ENCODE measurements around the gene RAMP3.
"Not testable (repeated sequence)": the region's sequence is repeated elsewhere in the genome, so short reads cannot be mapped to it uniquely, and the experiment has no call there.

Gene RAMP3

GRCh38 chr7:45157653-45158401 lies at the start of gene RAMP3:
TSS of gene RAMP3 (plus strand) at chr7:45157791. CDS start at chr7:45157829, 38 bp downstream.
- no peak for DNase-seq (ENCODE audit: low read depth, low spot score)

GRCh38 chr7:45108863-45109262 lies 48.7 kb upstream of the RAMP3 start:
- no peak for DNase-seq (ENCODE audit: low read depth, low spot score)

GRCh38 chr7:45111298-45112223 lies 46.0 kb upstream of the RAMP3 start, which contains the start of gene TBRG4:
TSS of gene TBRG4 (minus strand) at chr7:45111697. CDS start at chr7:45109237, 2,460 bp downstream.
- DNase-seq (ENCODE audit: low read depth, low spot score): peak; percentile 89

- DNase-seq (ENCODE audit: low read depth, low spot score): no peak
Observed at GRCh38 chr7:45112648-45113047, 44.9 kb upstream of the RAMP3 start.

- not testable (repeated sequence) for DNase-seq (ENCODE audit: low read depth, low spot score)
Observed at GRCh38 chr7:45114257-45114656, 43.3 kb upstream of the RAMP3 start.

GRCh38 chr7:45114926-45115325 lies 42.7 kb upstream of the RAMP3 start:
- no peak for DNase-seq (ENCODE audit: low read depth, low spot score)

- no peak for DNase-seq (ENCODE audit: low read depth, low spot score)
Observed at GRCh38 chr7:45116048-45116447, 41.5 kb upstream of the RAMP3 start.

GRCh38 chr7:45117582-45117981 lies 40.0 kb upstream of the RAMP3 start:
- DNase-seq (ENCODE audit: low read depth, low spot score): no peak

- no peak for DNase-seq (ENCODE audit: low read depth, low spot score)
Observed at GRCh38 chr7:45118292-45118691, 39.3 kb upstream of the RAMP3 start.

- no peak for DNase-seq (ENCODE audit: low read depth, low spot score)
Observed at GRCh38 chr7:45118889-45119331, 38.7 kb upstream of the RAMP3 start.

- DNase-seq (ENCODE audit: low read depth, low spot score): no peak
Observed at GRCh38 chr7:45119550-45119949, 38.0 kb upstream of the RAMP3 start.

GRCh38 chr7:45122975-45123860 lies 34.4 kb upstream of the RAMP3 start:
- DNase-seq (ENCODE audit: low read depth, low spot score): no peak

GRCh38 chr7:45123913-45124710 lies 33.5 kb upstream of the RAMP3 start:
- DNase-seq (ENCODE audit: low read depth, low spot score): no peak

GRCh38 chr7:45125193-45125904 lies 32.2 kb upstream of the RAMP3 start:
- DNase-seq (ENCODE audit: low read depth, low spot score): no peak

GRCh38 chr7:45126201-45126600 lies 31.4 kb upstream of the RAMP3 start:
- DNase-seq (ENCODE audit: low read depth, low spot score): no peak

GRCh38 chr7:45126920-45127319 lies 30.7 kb upstream of the RAMP3 start:
- no peak for DNase-seq (ENCODE audit: low read depth, low spot score)

- DNase-seq (ENCODE audit: low read depth, low spot score): no peak
Observed at GRCh38 chr7:45129181-45129800, 28.3 kb upstream of the RAMP3 start.

- no peak for DNase-seq (ENCODE audit: low read depth, low spot score)
Observed at GRCh38 chr7:45129906-45130305, 27.7 kb upstream of the RAMP3 start.

GRCh38 chr7:45130910-45131309 lies 26.7 kb upstream of the RAMP3 start:
- no peak for DNase-seq (ENCODE audit: low read depth, low spot score)

GRCh38 chr7:45131891-45132290 lies 25.7 kb upstream of the RAMP3 start:
- DNase-seq (ENCODE audit: low read depth, low spot score): no peak
